ENCODE measurements around the gene RUSC2. TPM values are rescaled to one million over a fixed set of nuclear protein-coding genes. Genes with fewer than 3 reads are reported as not detected.
A peak's percentile ranks its signal among the peaks of the same experiment; 100 is the strongest.

The RUSC2 gene
- total RNA-seq, 1 experiment from 2014 or later, result 49.9 TPM

DNA sequence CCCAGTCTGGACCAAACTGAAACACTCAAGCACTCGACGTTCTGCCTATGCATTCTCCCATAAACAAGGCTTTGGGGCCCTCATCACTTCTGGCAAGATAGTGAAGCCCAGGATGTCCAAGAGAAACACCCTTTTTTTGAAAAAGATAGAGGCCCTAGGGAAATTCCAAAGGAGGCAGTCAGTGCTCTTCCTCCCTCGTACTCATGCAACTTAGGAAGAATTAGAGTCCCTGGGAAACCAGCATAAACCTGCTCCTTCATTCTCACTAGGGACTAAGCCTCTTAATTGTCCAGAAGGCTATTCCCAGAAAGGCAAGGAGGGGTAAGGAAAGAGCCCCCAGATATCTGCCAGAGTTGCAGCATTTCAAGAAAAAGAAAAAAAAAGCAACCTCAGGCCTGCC is 7.8 kb upstream of the RUSC2 start:
- 0 out of 2 replicates have a peak, but pooled peaks have one; percentile 16 for ATAC-seq

GRCh38 chr9:35484406-35484805 is 5.5 kb upstream of the RUSC2 start:
- DNase-seq (ENCODE audit: low read depth, low spot score) (no peak), ATAC-seq (no peak)
- Histone ChIP-seq H3K27me3 (ENCODE audit: control insufficient read depth, insufficient read depth, low read length) (no peaks in the 10 kb centered on the region), H3K9me3 (ENCODE audit: control insufficient read depth, insufficient read depth, low read depth, low read length) (no peaks in the 10 kb centered on the region), H3K4me1 (ENCODE audit: control insufficient read depth, insufficient read depth, low read length) (peaks cover 21% of the 10 kb centered on the region), H3K4me3 (ENCODE audit: low read depth in 2 of 2, low read length in 2 of 2) (no peak overlapping the region), H3K27ac (ENCODE audit: low read length) (peak overlapping the region; percentile 20; the same call in 1 of the 2 replicates), H3K36me3 (ENCODE audit: control insufficient read depth, insufficient read depth, low read length) (no peaks in the 10 kb centered on the region)
- in situ Hi-C loops (cut with HindIII; ENCODE audit: low pct_unique_long_range_greater_than_20kb, low sequenced_read_pairs) (no loop called here), intact Hi-C loops (cut with micrococcal nuclease; ENCODE audit: unreplicated experiment) (no loop called here)
- POLR2A ChIA-PET, result interaction anchor here (0.7 kb wide), 1 partner anchor 84 kb away, joined by 6 read pairs; no protein-coding TSS in a partner anchor
- no TSS peak for BruUV-seq (replicated peaks)
- CTCF ChIA-PET, result no interaction called here
- TF ChIP-seq REST (IDR thresholded peaks at IDR 0.05; ENCODE audit: insufficient read depth in 1 of 2, low read depth in 2 of 2, low read length in 1 of 2), result no peak
- TF ChIP-seq, protein P1, sequence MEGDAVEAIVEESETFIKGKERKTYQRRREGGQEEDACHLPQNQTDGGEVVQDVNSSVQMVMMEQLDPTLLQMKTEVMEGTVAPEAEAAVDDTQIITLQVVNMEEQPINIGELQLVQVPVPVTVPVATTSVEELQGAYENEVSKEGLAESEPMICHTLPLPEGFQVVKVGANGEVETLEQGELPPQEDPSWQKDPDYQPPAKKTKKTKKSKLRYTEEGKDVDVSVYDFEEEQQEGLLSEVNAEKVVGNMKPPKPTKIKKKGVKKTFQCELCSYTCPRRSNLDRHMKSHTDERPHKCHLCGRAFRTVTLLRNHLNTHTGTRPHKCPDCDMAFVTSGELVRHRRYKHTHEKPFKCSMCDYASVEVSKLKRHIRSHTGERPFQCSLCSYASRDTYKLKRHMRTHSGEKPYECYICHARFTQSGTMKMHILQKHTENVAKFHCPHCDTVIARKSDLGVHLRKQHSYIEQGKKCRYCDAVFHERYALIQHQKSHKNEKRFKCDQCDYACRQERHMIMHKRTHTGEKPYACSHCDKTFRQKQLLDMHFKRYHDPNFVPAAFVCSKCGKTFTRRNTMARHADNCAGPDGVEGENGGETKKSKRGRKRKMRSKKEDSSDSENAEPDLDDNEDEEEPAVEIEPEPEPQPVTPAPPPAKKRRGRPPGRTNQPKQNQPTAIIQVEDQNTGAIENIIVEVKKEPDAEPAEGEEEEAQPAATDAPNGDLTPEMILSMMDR (IDR thresholded peaks at IDR 0.05), result no peak
- TF ChIP-seq SIN3A (IDR thresholded peaks at IDR 0.05; ENCODE audit: borderline replicate concordance, insufficient read depth, low read depth, low read length), result no peak
- no peak for TF ChIP-seq TCF7L2 (IDR thresholded peaks at IDR 0.05; ENCODE audit: low read depth, low read length)
- no peak for TF ChIP-seq POLR2AphosphoS5 (IDR thresholded peaks at IDR 0.05; ENCODE audit: low read depth, low read length)

More for the DNA sequence above, 7.8 kb upstream of the RUSC2 start:
- Histone ChIP-seq H3K27ac (ENCODE audit: low read length) (peak overlapping the region; percentile 74), H3K4me3 (ENCODE audit: low read depth in 2 of 2, low read length in 2 of 2) (no peak overlapping the region), H3K4me1 (ENCODE audit: control insufficient read depth, insufficient read depth, low read length) (peaks cover 8% of the 10 kb centered on the region), H3K36me3 (ENCODE audit: control insufficient read depth, insufficient read depth, low read length) (no peaks in the 10 kb centered on the region), H3K27me3 (ENCODE audit: control insufficient read depth, insufficient read depth, low read length) (no peaks in the 10 kb centered on the region), H3K9me3 (ENCODE audit: control insufficient read depth, insufficient read depth, low read depth, low read length) (no peaks in the 10 kb centered on the region)
- POLR2A ChIA-PET, result no interaction called here
- no peak for TF ChIP-seq REST (IDR thresholded peaks at IDR 0.05; ENCODE audit: insufficient read depth in 1 of 2, low read depth in 2 of 2, low read length in 1 of 2)
- TF ChIP-seq, protein P1 (IDR thresholded peaks at IDR 0.05), result no peak
- CTCF ChIA-PET, result no interaction called here
- DNase-seq (ENCODE audit: low read depth, low spot score), result no peak
- intact Hi-C loops (cut with micrococcal nuclease; ENCODE audit: unreplicated experiment) (no loop called here), in situ Hi-C loops (cut with HindIII; ENCODE audit: low pct_unique_long_range_greater_than_20kb, low sequenced_read_pairs) (no loop called here)
- BruUV-seq (replicated peaks), result no TSS peak

Measured in Panc1 (cell line).